ENCODE results near the gene FAM43B.

FAM43B gene

DNA sequence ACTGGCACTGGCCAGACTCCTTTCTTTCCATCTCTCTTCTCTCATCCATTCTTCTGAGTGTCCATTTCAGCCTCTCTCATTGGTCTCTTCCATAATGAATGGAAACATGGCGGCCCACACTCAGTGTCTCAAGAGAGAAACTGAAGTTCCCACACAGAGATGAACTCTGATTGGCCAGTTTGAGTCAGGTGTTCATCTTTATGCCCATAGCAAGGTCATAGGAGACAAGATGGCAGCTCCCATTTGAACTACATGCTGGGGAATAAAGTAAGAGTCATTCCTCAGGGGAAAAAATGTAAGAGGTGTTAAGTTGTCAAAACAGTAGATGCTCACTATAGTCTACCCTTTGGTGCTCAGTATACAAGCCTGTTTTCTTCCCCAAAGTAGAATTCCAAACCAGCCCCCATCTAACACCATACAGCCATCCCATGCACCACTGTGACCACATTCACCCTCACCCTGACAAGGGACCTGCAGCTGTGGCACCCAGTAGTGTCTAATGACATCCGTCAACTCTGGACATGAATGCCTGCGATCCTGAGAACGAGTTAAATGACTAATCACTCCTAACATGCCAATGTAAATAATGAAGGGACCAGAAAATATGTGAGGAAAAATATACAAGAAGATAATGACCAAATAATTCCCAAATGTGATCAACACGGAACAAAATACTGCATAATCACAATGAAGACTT, 48.9 kb downstream of the FAM43B start:
- no peak overlapping the region for H3K9ac ChIP-seq (ENCODE audit: low read length)
- no peaks in the 10 kb centered on the region for H3K27me3 ChIP-seq (ENCODE audit: low read depth, low read length)
- no peak overlapping the region for H3K27ac ChIP-seq (ENCODE audit: low read length)
- H2AFZ ChIP-seq (ENCODE audit: low read depth, low read length), result no peak overlapping the region
- H3K36me3 ChIP-seq (replicated peaks; ENCODE audit: low read depth, low read length), result no peaks in the 10 kb centered on the region
- H3K4me3 ChIP-seq (ENCODE audit: low read length), result no peak overlapping the region
- no peak overlapping the region for H3K4me2 ChIP-seq (ENCODE audit: low read length)
- H3K9me3 ChIP-seq (ENCODE audit: insufficient read depth, low read length), result no peaks in the 10 kb centered on the region
- no peaks in the 10 kb centered on the region for H4K20me1 ChIP-seq (ENCODE audit: insufficient read depth, low read length)
- no peaks in the 10 kb centered on the region for H3K79me2 ChIP-seq (ENCODE audit: low read length)
- H3K4me1 ChIP-seq (ENCODE audit: low read length), result no peaks in the 10 kb centered on the region
- no peak for TF ChIP-seq EZH2phosphoT487 (IDR thresholded peaks at IDR 0.05; ENCODE audit: low read depth)
- TF ChIP-seq, protein P1, sequence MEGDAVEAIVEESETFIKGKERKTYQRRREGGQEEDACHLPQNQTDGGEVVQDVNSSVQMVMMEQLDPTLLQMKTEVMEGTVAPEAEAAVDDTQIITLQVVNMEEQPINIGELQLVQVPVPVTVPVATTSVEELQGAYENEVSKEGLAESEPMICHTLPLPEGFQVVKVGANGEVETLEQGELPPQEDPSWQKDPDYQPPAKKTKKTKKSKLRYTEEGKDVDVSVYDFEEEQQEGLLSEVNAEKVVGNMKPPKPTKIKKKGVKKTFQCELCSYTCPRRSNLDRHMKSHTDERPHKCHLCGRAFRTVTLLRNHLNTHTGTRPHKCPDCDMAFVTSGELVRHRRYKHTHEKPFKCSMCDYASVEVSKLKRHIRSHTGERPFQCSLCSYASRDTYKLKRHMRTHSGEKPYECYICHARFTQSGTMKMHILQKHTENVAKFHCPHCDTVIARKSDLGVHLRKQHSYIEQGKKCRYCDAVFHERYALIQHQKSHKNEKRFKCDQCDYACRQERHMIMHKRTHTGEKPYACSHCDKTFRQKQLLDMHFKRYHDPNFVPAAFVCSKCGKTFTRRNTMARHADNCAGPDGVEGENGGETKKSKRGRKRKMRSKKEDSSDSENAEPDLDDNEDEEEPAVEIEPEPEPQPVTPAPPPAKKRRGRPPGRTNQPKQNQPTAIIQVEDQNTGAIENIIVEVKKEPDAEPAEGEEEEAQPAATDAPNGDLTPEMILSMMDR (IDR thresholded peaks at IDR 0.05; ENCODE audit: low read depth, low read length), result no peak

GRCh38 chr1:20602851-20603450, 50.6 kb downstream of the FAM43B start:
- Histone ChIP-seq H3K4me1 (ENCODE audit: low read length) (no peaks in the 10 kb centered on the region), H3K9ac (ENCODE audit: low read length) (no peak overlapping the region), H3K27me3 (ENCODE audit: low read depth, low read length) (0 out of 2 replicates have a peak, but pooled peaks cover 2% of the 10 kb centered on the region), H3K4me3 (ENCODE audit: low read length) (no peak overlapping the region), H3K9me3 (ENCODE audit: insufficient read depth, low read length) (no peaks in the 10 kb centered on the region), H2AFZ (ENCODE audit: low read depth, low read length) (no peak overlapping the region), H4K20me1 (ENCODE audit: insufficient read depth, low read length) (no peaks in the 10 kb centered on the region), H3K36me3 (replicated peaks; ENCODE audit: low read depth, low read length) (no peaks in the 10 kb centered on the region), H3K79me2 (ENCODE audit: low read length) (no peaks in the 10 kb centered on the region), H3K4me2 (ENCODE audit: low read length) (no peak overlapping the region), H3K27ac (ENCODE audit: low read length) (no peak overlapping the region)
- TF ChIP-seq, protein P1 (IDR thresholded peaks at IDR 0.05; ENCODE audit: low read depth, low read length), result no peak
- no peak for TF ChIP-seq EZH2phosphoT487 (IDR thresholded peaks at IDR 0.05; ENCODE audit: low read depth)

GRCh38 chr1:20603504-20604464, 51.4 kb downstream of the FAM43B start:
- H3K27ac ChIP-seq (ENCODE audit: low read length), result no peak overlapping the region
- no peaks in the 10 kb centered on the region for H3K79me2 ChIP-seq (ENCODE audit: low read length)
- no peak for TF ChIP-seq EZH2phosphoT487 (IDR thresholded peaks at IDR 0.05; ENCODE audit: low read depth)
- TF ChIP-seq, protein P1 (IDR thresholded peaks at IDR 0.05; ENCODE audit: low read depth, low read length), result no peak
- no peak overlapping the region for H3K9ac ChIP-seq (ENCODE audit: low read length)
- H3K27me3 ChIP-seq (ENCODE audit: low read depth, low read length), result 0 out of 2 replicates have a peak, but pooled peaks cover 2% of the 10 kb centered on the region
- H4K20me1 ChIP-seq (ENCODE audit: insufficient read depth, low read length), result no peaks in the 10 kb centered on the region
- no peak overlapping the region for H3K4me2 ChIP-seq (ENCODE audit: low read length)
- H3K36me3 ChIP-seq (replicated peaks; ENCODE audit: low read depth, low read length), result no peaks in the 10 kb centered on the region
- H3K4me3 ChIP-seq (ENCODE audit: low read length), result no peak overlapping the region
- no peaks in the 10 kb centered on the region for H3K4me1 ChIP-seq (ENCODE audit: low read length)
- H2AFZ ChIP-seq (ENCODE audit: low read depth, low read length), result no peak overlapping the region
- no peaks in the 10 kb centered on the region for H3K9me3 ChIP-seq (ENCODE audit: insufficient read depth, low read length)
